OCI-LY3 (cell line): ENCODE results near the gene CELF6.

Experiments used
- EZH2phosphoT487 ChIP-seq: fragments of 200-600 bp; shearing (Covaris generic); IDR thresholded peaks from 2 replicates; pipeline ENCODE4 v1.6.1; 2018; ENCODE audit warnings: antibody characterized with exemption, mixed run types, low read depth
- TF ChIP-seq, protein P1 (sequence below): fragments of 200-600, 300-600 bp; sonication (generic); IDR thresholded peaks from 2 replicates; pipeline ENCODE4 v1.5.1; 2014; ENCODE audit warnings: antibody characterized with exemption, low read length, low read depth

DNA sequence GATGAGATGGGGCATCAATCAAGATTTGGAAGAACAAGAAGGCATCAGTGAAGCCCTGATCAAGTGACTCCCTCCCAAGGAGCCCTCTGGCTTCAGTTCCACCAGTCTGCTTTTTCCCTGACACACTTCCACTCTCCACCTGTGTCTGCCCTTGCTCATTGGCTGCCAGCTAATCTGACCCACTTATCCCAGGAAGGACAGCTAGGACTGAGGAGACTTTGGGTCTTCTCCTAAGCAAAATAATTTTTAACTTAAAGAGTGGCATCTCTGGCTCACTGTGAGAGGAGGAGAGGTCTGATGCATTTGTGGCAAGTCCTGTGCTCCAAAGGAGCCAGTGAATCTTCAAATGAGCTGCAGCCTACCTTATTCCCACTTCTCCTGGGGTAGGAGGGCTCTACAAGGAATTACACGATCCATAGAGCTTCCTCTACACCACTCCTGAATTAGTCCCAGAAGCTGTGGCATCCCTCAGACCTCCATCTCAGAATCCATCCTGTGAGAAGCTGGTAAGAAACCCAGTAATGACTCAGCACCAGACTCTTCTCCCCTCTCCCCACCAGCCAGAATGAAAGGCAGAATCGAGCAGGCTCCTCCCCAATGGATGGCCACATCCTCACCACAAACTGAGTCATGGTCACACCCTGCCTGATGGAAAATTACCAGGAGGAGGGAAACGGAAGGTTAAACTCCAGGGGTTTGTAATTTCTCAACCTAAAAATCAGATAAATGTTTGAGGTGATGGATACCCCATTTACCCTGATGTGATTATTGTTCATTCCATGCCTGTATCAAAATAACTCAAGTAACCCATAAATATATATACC lies 82.7 kb downstream of the CELF6 start:
- TF ChIP-seq, protein P1, sequence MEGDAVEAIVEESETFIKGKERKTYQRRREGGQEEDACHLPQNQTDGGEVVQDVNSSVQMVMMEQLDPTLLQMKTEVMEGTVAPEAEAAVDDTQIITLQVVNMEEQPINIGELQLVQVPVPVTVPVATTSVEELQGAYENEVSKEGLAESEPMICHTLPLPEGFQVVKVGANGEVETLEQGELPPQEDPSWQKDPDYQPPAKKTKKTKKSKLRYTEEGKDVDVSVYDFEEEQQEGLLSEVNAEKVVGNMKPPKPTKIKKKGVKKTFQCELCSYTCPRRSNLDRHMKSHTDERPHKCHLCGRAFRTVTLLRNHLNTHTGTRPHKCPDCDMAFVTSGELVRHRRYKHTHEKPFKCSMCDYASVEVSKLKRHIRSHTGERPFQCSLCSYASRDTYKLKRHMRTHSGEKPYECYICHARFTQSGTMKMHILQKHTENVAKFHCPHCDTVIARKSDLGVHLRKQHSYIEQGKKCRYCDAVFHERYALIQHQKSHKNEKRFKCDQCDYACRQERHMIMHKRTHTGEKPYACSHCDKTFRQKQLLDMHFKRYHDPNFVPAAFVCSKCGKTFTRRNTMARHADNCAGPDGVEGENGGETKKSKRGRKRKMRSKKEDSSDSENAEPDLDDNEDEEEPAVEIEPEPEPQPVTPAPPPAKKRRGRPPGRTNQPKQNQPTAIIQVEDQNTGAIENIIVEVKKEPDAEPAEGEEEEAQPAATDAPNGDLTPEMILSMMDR = no peak
- TF ChIP-seq EZH2phosphoT487 = no peak
